HL-60 (cell line): ENCODE results near the gene SYNGAP1.
A peak's percentile ranks its signal among the peaks of the same experiment; 100 is the strongest.

Experiments used
- DNase-seq, 2 experiments: peaks; one replicate each; pipeline ENCODE4 v3.0.0-alpha.2; 2010 to 2020; ENCODE audit warnings: low read depth in 1 of 2, low spot score in 1 of 2
- H3K27ac ChIP-seq: fragments of 250-450 bp; sonication (Bioruptor Pico); replicated peaks from 2 replicates; pipeline ENCODE4 v1.5.1; 2020; ENCODE audit warnings: mild to moderate bottlenecking, moderate library complexity
- H3K27me3 ChIP-seq: fragments of 250-450 bp; sonication (Bioruptor Pico); 2 replicates; pipeline ENCODE4 v1.5.1; 2021; ENCODE audit warnings: mild to moderate bottlenecking, moderate library complexity; ENCODE audit not compliant: insufficient read depth, poor library complexity, severe bottlenecking
- H3K4me3 ChIP-seq: replicated peaks from 2 replicates; pipeline ENCODE4 v1.5.1; 2011; ENCODE audit warnings: mild to moderate bottlenecking, control low read depth, low read length; ENCODE audit not compliant: insufficient read depth
- GABPA ChIP-seq: IDR thresholded peaks from 2 replicates; pipeline ENCODE4 v1.6.1; 2012; ENCODE audit warnings: low read depth
- POLR2AphosphoS5 ChIP-seq: IDR thresholded peaks from 2 replicates; pipeline ENCODE4 v1.6.1; 2012; ENCODE audit warnings: low read depth
- SPI1 ChIP-seq: IDR thresholded peaks from 2 replicates; pipeline ENCODE4 v1.6.1; 2012; ENCODE audit warnings: low read depth, mild to moderate bottlenecking, borderline replicate concordance
- TF ChIP-seq, protein P1 (sequence below): IDR thresholded peaks from one replicate; pipeline ENCODE4 v1.5.1; 2011; ENCODE audit warnings: low read length, control low read depth, inconsistent platforms; ENCODE audit not compliant: insufficient read depth
- TF ChIP-seq, protein P2 (sequence below): IDR thresholded peaks from 2 replicates; pipeline ENCODE4 v1.6.1; 2012; ENCODE audit warnings: low read depth; ENCODE audit not compliant: insufficient replicate concordance

The SYNGAP1 gene

DNA sequence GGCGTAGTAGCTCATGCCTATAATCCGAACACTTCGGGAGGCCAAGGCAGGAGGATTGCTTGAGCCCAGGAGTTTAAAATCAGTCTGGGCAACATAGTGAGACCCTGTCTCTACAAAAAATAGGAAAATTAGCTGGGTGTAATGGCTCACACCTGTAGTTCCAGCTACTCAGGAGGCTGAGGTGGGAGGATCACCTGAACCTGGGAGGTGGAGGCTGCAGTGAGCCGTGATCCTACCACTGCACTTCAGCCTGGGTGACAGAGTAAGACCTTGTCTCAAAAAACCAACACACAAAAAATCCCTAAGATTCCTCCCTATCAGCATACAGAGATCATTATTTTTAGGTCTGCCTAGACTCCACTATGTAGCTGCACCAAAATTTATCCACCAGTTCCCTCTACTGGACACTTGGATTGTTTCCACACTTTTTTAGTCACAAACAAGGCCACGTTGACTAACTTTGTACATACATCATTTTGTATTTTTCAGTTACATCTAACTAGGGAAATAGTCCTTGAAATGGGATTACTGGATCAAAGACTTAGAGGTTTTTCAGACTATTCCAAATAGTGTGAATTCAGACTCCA, 12.6 kb upstream of the SYNGAP1 start:
- TF ChIP-seq, protein P1, sequence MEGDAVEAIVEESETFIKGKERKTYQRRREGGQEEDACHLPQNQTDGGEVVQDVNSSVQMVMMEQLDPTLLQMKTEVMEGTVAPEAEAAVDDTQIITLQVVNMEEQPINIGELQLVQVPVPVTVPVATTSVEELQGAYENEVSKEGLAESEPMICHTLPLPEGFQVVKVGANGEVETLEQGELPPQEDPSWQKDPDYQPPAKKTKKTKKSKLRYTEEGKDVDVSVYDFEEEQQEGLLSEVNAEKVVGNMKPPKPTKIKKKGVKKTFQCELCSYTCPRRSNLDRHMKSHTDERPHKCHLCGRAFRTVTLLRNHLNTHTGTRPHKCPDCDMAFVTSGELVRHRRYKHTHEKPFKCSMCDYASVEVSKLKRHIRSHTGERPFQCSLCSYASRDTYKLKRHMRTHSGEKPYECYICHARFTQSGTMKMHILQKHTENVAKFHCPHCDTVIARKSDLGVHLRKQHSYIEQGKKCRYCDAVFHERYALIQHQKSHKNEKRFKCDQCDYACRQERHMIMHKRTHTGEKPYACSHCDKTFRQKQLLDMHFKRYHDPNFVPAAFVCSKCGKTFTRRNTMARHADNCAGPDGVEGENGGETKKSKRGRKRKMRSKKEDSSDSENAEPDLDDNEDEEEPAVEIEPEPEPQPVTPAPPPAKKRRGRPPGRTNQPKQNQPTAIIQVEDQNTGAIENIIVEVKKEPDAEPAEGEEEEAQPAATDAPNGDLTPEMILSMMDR = no peak
- TF ChIP-seq, protein P2, sequence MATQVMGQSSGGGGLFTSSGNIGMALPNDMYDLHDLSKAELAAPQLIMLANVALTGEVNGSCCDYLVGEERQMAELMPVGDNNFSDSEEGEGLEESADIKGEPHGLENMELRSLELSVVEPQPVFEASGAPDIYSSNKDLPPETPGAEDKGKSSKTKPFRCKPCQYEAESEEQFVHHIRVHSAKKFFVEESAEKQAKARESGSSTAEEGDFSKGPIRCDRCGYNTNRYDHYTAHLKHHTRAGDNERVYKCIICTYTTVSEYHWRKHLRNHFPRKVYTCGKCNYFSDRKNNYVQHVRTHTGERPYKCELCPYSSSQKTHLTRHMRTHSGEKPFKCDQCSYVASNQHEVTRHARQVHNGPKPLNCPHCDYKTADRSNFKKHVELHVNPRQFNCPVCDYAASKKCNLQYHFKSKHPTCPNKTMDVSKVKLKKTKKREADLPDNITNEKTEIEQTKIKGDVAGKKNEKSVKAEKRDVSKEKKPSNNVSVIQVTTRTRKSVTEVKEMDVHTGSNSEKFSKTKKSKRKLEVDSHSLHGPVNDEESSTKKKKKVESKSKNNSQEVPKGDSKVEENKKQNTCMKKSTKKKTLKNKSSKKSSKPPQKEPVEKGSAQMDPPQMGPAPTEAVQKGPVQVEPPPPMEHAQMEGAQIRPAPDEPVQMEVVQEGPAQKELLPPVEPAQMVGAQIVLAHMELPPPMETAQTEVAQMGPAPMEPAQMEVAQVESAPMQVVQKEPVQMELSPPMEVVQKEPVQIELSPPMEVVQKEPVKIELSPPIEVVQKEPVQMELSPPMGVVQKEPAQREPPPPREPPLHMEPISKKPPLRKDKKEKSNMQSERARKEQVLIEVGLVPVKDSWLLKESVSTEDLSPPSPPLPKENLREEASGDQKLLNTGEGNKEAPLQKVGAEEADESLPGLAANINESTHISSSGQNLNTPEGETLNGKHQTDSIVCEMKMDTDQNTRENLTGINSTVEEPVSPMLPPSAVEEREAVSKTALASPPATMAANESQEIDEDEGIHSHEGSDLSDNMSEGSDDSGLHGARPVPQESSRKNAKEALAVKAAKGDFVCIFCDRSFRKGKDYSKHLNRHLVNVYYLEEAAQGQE = no peak
- TF ChIP-seq GABPA (no peak), SPI1 (no peak), POLR2AphosphoS5 (no peak)
- no peak overlapping the region for H3K27ac ChIP-seq
- no peaks in the 10 kb centered on the region for H3K27me3 ChIP-seq
- peak in 1 of 2 experiments; percentile 30 for DNase-seq
- H3K4me3 ChIP-seq = no peak overlapping the region

DNA sequence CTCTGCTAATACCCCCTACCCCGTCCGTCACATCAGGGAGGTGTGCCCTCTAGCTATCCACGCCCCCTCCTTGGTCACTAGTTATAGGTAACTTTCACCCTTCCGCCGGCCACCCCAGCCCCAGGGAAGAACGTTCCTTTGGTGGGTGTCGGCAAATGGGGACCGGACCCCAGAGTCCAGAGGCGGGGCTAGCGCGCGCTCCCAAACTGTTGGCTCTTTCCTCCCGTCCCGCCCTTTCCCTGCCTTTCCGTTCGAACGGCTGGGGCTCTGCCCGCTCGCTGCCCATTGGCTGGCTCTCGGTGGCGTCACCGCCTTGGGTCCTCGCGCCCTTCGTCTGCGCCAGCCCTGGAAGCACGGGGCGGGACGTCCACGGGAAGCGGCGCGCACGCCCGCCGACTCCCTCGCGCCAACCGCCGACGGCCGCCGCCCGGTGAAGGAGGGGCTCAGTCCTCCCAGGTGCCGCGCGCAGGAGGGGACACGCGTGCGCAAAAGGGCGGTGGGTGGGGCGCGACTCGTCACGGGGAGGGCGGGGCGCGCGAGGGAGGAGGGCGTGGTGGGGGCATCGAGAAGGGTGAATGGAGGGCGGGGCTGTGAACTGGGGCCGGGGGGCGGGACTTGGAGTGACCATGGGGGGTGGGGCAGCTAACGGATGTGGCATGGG, 9.7 kb upstream of the SYNGAP1 start:
- peak overlapping the region; percentile 69 for H3K4me3 ChIP-seq
- peak overlapping the region; percentile 93 for H3K27ac ChIP-seq
- no peak for TF ChIP-seq SPI1
- TF ChIP-seq POLR2AphosphoS5 = peak; percentile 93
- DNase-seq = peak; percentile 95 to 98
- no peaks in the 10 kb centered on the region for H3K27me3 ChIP-seq

DNA sequence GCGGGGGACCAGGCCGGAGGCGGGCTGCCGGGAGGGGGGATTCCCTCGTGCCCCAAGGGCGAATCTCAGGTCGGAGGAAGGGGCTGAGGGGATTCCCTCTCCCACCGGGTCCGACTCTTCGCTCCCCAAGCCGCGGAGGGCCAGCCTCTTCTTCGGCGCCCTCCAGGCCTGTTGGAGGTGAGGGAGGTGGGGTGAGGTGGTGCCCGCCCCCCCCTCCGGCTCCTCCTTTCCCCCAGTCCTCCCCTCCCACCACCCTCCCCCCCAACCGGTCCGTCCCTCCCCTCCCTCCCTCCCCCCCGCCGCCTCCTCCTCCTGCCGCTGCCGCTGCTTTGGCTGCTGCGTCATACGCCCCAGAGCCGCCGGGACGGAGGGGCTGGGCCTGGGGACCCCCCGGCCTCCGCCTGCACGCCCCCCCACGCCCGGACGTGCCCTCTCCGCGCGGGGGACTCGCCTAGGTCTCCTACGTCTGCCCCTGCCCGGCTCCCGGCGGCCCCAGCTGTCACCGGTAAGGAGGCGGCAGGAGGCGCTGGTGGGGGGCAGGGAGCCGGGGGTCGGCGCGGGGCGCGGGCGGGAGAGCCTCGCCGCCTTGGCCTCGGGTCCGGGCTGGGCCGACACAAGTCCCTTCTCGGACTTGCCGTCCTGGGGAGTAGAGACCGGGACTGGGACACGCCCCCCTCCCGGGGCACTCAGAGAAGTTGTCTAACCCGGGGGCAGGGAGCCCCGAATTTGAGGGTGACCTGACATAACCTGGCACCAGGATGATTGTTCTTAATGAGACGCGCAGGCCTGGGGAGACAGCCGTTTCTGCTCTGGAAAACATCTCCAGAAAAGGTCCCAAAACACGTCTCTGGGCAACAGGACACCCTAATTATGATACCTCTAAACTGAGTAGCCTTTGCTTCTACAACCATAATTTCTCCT, 8.9 kb upstream of the SYNGAP1 start, which contains the start of gene PHF1:
Gene PHF1, plus strand, starts transcription at position 304 of the 921 bp plus-strand sequence. CDS start 1,250 bp downstream, outside the sequence.
- Histone ChIP-seq H3K4me3 (peak within 1 kb of the TSS; percentile 69), H3K27ac (peak within 1 kb of the TSS; percentile 93), H3K27me3 (no peaks in the 10 kb centered on the region)
- no peak for DNase-seq
- TF ChIP-seq, protein P2 = no peak
- TF ChIP-seq GABPA (no peak), SPI1 (no peak), POLR2AphosphoS5 (no peak)
- TF ChIP-seq, protein P1 = no peak

DNA sequence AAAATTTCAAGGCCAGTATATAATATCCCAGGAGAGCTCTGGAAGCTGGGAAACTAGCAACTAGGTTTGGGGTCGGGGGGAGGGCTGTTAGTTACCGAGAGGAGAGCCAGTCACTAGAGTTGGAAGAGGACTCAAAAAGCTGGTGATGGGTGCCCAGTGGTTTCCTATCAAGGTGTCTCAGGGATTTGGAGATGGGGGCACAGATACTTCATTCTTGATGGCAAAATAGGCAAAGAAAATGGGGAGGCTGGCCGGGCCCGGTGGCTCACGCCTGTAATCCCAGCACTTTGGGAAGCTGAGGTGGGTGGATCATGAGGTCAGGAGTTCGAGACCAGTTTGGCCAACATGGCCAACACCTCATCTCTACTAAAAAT, 8.2 kb upstream of the SYNGAP1 start:
- no peak for DNase-seq
- Histone ChIP-seq H3K4me3 (peak overlapping the region; percentile 69), H3K27me3 (no peaks in the 10 kb centered on the region), H3K27ac (no peak overlapping the region; the same call in 1 of the 2 replicates)
- TF ChIP-seq, protein P1 = no peak
- TF ChIP-seq, protein P2 = no peak
- TF ChIP-seq SPI1 (no peak), GABPA (no peak), POLR2AphosphoS5 (no peak)
